ENCODE results near the gene XRCC3. TPM values are rescaled to one million over a fixed set of nuclear protein-coding genes. Genes with fewer than 3 reads are reported as not detected.

XRCC3 gene
- total RNA-seq, 1 donor from 2014 or later, result 7.0 TPM

- no peak for DNase-seq
Observed at GRCh38 chr14:103725739-103726395, 10.6 kb upstream of the XRCC3 start.

DNA sequence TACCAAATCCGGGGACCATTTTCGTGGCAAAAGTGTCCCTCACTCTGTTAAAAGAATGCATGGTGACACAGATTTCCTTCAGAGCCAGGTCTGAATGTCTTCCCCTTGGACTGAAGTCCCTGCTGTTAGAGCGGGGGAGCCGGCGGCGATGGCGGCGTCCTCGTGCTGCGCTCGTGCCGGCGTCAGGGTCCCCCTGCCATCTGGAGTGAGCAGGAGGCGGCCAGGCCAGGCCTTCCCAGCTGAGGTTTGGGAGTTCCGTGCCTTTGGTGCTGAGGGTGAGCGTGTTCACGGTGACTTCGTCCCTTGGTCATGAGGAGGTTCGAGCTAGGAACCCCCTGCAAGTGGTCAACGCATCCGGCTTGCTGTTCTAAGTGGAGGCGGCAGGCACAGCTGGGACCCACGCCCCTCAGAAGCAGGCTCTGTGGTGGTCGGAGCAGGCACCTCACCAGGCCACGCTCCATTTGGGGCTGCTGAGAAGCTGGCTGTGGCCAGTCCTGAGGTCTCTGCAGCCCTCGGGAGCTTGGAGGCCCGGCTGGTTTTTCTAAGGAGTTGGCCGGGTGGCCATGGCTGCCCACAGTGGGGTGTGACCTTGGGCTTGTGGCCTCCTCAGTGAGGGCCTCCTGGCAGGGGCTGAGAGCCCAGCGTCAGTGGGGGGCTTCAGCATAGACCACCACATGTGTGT lies 9.9 kb upstream of the XRCC3 start:
- no peak for DNase-seq

GRCh38 chr14:103724116-103724515 lies 8.9 kb upstream of the XRCC3 start:
- peak; percentile 53 for DNase-seq

DNA sequence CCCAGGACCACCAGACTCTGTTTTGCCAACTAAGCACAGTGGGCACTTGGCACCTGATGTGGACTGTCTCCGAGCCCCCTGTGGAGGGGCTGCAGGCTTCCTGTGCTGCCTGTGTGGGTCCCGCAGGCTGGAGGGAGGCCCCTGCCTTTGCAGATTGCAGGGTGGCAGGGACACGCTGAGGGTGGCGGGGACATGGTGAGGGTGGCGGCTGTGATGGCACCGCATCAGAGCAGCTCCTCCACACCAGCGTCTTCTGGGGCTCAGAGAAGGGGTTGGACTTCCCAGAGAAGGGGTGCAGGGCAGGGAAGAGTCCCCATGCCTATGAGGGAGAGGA lies 8.5 kb upstream of the XRCC3 start:
- DNase-seq, result no peak

GRCh38 chr14:103721334-103722120 lies 6.3 kb upstream of the XRCC3 start:
- DNase-seq, result peak; percentile 71

GRCh38 chr14:103719751-103720150 lies 4.5 kb upstream of the XRCC3 start:
- DNase-seq, result no peak

DNA sequence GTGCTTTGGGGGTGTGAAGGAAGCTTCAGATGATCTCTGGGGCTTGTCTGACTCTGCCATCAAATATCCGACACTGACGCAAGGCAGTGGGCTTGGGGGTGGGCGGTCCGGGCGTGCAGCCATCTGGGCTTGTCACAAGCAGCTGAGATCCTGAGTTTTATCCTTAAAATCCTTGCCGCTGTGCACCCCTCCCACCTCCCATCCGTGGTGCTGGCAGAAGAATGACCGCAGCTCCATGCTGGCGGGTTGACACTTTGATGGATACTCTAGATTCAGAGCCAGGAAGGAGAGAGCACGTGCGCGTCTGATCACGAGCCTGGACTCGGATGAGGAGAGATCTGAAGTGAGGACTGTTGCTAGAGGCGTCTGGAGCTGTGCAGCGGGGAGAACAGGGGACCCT lies 3.3 kb upstream of the XRCC3 start:
- DNase-seq, result peak; percentile 46

DNA sequence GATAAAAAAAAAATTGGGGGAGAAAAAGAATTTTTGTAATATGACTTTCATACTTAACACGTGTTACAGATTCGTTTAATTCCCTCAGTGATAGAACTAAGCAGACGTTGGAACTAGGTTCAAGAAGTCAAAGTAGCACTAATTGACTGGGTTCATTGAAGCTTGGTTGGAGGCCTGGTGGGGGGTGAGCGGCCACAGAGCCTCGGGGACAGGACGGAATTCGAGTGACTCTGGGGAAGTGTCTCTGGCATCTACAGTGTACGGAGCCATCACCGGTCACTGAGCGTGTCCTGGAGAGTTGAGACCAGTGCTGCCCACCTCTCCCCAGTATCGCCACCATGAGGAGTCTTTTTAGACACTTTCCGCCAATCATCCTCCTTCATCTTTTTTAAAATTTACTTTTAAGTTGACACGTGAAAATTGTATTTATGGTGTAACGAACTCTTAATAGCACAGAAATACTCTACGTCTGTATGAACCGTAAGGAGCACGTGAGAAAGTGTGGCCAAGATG lies 1.7 kb upstream of the XRCC3 start:
- no peak for DNase-seq

- no peak for DNase-seq
Observed at GRCh38 chr14:103716091-103716801, 995 bp upstream of the XRCC3 start.

DNA sequence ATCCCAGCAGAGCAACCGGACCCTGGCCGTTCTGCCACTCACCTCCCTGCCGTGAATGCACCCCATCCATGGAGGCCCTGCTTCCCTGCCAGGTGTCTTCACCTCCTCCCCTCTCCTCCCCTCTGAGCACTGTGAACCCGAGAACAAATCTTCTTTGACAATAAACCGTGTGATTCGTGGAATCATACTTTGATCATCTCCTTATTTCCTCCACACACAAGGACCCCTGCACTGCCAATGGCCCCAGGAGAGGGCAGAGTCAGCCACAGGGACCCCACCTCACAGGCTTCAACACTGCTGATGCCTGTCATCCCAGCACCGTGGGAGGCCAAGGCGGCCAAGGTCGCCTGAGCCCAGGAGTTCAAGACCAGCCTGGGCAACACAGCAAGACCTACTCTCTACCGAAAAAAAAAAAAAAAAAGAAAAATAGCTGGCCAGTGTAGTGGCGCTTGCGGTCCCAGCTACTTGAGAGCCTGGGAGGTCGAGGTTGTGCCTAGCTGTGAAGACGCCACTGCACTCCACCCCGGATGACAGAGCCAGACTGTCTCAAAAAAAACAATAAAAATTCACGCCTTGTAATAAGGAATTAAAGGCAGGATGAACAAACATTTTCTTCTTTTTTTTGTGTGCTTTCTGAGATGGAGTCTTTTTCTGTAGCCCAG lies 1.1 kb downstream of the XRCC3 start:
- DNase-seq, result no peak

GRCh38 chr14:103713304-103714062 lies 1.8 kb downstream of the XRCC3 start:
- no peak for DNase-seq

- no peak for DNase-seq
Observed at GRCh38 chr14:103712633-103713247, 2.5 kb downstream of the XRCC3 start.

DNA sequence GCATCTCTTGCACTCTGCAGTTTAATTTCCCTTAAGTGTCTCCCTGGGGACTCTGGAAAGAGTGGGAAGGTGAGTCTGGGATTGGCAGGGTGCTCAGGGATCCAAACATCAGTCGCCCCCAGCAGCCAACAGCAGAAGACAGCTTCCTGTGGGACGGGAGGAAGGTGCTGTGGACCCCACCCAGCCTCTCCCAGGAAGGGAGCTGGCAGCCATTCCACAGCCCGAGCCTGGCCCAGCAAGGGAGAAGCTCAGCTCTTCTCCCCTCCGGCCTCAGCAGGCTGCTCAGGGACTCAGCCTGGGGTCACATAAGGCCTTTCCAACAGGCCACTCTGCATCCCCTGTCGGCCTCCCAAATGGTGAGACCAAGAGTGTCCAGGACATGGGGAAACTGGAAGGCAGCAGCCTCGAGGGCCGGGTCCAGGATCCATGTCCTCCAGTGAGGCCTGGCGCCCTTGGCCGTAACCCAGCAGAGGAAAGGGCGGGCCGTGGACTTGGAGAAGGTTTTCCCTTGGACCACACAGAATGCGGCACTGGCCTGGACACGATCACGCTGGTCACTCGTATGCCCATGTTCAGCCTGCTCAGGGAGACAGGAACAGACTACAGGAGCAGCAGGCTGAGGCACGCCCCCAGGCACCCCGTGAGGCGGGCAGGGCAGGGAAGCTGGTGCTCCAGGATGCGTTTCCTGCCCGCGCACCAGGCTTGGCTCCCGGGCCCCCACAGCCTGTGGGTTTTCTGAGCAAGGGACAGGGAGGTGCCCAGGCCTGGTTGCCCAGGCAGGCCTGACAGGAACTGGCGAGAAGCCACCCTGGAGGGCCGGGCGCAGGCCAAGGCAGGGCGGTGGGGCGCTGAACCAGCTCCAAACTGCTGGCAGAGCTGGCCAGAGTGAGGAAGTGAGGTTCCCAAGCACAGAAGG lies 3.5 kb downstream of the XRCC3 start:
- no peak for DNase-seq

GRCh38 chr14:103710771-103711377 lies 4.4 kb downstream of the XRCC3 start:
- no peak for DNase-seq

GRCh38 chr14:103709814-103710213 lies 5.4 kb downstream of the XRCC3 start:
- no peak for DNase-seq

- peak; percentile 67 for DNase-seq
Observed at GRCh38 chr14:103708750-103709187, 6.5 kb downstream of the XRCC3 start.

DNA sequence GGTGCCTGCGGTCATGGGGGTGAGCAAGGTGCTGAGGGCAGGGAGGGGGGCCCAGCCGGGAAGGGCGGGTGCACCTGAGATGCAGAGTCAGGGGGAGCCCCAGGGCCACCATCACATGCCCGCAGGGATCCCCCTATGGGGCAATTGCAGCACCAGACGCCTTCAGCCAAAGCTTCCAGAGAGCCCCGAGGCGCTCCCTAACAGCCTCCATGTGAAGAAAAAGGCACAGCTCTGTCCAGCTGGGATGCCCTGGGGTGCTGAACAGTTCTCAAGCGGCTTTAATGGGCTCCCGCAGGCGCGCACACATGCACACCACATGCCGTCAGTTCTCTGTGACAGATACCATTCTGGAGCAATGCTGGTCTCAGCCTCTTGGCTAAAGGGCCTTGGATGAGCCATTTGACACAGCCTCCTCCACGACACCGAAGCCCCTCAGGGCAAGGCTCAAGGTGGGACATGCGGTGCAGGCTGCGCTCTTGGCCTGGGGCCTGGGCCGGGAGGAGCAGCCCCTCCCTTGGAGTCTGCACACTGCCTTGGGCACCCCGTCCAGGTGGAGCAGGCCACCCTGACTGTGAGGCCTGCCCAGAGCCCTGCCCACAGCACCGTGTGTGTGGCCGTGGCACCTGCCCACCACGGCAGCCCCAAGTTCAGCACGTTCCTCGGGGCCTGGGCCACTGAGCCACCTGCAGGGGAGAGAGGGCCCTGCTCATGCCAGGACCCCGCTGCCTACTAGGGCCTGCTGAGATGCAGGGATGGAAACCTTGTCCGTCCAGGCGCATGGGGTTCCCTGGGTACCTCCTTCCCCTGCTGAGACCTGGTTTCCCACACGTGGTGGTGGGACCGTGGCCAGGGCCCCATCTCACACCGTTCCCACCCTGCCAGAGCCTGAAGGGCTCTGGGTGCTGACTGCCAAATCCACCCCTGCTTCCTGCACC lies 7.7 kb downstream of the XRCC3 start:
- no peak for DNase-seq
